ENCODE data around the gene IL36RN.

IL36RN gene

GRCh38 chr2:113102133-113102532 lies 43.1 kb downstream of the IL36RN start:
- DNase-seq (ENCODE audit: low read depth) = no peak

- no peak for DNase-seq (ENCODE audit: low read depth)
Observed at GRCh38 chr2:113103277-113103676, 44.3 kb downstream of the IL36RN start.

- DNase-seq (ENCODE audit: low read depth) = no peak
Observed at GRCh38 chr2:113104054-113104611, 45.1 kb downstream of the IL36RN start.

GRCh38 chr2:113105047-113105785 lies 46.2 kb downstream of the IL36RN start:
- no peak for DNase-seq (ENCODE audit: low read depth)

GRCh38 chr2:113111121-113111520 lies 52.1 kb downstream of the IL36RN start:
- DNase-seq (ENCODE audit: low read depth) = no peak

- DNase-seq (ENCODE audit: low read depth) = no peak
Observed at GRCh38 chr2:113111823-113112287, 52.9 kb downstream of the IL36RN start.

- DNase-seq (ENCODE audit: low read depth) = no peak
Observed at GRCh38 chr2:113112441-113112840, 53.4 kb downstream of the IL36RN start.

- no peak for DNase-seq (ENCODE audit: low read depth)
Observed at GRCh38 chr2:113112871-113113270, 53.9 kb downstream of the IL36RN start.

GRCh38 chr2:113113807-113114206 lies 54.8 kb downstream of the IL36RN start:
- no peak for DNase-seq (ENCODE audit: low read depth)

All from T-helper 22 cell (primary cell).